ENCODE data around the gene RB1.
"Not testable (repeated sequence)": the region's sequence is repeated elsewhere in the genome, so short reads cannot be mapped to it uniquely, and the experiment has no call there.

RB1 gene

GRCh38 chr13:48449656-48450055 is 146.1 kb downstream of the RB1 start:
- no peak for DNase-seq (ENCODE audit: low spot score)

DNA sequence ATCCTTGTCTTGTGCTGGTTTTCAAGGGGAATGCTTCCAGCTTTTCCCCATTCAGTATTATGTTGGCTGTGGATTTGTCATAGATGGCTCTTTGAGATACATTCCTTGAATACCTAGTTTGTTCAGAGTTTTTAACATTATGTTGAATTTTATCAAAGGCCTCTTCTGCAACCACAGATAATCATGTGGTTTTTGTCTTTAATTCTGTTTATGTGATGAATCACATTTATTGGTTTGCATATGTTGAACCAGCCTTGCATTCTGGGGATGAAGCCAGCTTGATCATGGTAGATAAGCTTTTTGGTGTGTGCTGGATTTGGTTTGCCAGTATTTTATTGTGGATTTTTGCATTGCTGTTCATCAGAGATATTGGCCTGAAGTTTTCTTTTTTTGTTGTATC is 147.6 kb downstream of the RB1 start:
- not testable (repeated sequence) for DNase-seq (ENCODE audit: low spot score)

DNA sequence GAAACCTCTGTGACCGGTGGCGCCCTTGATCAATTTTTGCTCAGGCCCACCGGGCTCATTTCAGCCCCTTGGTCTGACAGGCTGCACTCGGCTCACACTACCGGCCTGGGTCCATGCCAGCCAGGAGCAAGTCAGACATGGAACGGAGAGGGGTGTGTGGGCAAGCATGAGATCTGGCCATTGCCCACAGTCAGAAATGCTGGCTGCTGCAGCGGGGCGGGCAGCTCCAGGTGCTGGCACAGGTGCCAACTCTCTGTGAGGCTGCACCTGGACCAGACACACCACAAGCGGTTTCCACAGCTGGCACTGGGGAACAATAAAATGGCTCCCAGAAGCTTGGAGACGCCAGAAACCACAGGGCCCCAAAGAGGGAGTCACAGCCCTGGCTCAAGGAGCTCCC is 153.0 kb downstream of the RB1 start:
- DNase-seq (ENCODE audit: low spot score), result no peak

DNA sequence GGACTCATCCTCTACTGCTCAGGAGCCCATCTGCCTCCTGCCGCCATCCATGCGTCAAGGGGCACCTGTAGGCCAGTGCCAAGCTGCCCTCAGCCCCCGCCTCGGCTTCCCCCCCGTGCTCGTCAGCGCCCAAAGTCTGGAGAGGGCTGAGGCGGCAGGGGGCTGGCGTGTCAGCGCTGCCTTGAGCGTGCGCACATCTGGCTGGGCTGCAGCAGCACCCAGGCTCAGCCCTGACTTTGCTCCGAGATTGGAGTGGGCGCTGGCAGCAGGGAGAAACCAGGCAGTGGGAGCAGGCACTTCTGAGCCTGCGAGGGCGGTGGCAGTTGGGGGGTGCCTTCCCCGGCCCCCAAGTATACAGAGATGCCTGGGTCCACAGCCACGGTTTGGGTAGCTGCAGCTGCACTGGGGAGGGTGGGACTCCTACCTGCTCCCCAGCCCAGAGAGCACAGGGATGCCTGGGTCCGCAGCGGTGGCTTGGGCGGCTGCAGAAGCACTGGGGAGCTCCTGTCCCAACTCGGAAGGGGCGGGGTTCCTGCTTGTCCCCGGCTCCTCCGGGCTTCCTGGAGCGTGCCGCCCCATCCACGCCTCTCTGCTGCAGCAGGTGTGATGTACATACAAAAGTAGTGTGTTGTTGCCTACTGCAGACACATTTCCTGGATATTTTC is 154.2 kb downstream of the RB1 start:
- DNase-seq (ENCODE audit: low spot score), result no peak

DNA sequence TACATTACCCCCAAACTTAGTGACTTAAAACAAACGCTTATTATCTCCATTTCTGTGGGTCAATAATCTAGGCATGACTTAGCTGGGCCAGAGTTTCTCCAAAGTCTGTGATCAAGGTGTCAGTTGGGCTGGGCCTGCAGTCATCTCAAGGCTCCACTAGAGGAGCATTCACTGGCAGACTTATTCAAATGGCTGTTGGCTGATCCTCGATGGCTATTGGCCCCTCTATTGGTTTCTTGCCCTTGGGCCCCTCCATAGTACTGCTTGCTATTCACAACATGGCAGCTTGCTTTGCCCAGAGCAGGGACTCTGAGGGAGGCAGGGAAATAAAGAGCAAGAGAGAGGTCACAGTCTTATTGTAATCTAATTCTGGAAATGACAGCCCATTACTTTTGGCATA is 171.7 kb downstream of the RB1 start:
- DNase-seq (ENCODE audit: low spot score), result no peak

GRCh38 chr13:48476215-48476614 is 172.7 kb downstream of the RB1 start:
- DNase-seq (ENCODE audit: low spot score), result no peak

- no peak for DNase-seq (ENCODE audit: low spot score)
These were observed 173.1 kb downstream of the RB1 start for GRCh38 chr13:48476686-48477085.

- no peak for DNase-seq (ENCODE audit: low spot score)
These were observed 173.8 kb downstream of the RB1 start for GRCh38 chr13:48477191-48477855.

DNA sequence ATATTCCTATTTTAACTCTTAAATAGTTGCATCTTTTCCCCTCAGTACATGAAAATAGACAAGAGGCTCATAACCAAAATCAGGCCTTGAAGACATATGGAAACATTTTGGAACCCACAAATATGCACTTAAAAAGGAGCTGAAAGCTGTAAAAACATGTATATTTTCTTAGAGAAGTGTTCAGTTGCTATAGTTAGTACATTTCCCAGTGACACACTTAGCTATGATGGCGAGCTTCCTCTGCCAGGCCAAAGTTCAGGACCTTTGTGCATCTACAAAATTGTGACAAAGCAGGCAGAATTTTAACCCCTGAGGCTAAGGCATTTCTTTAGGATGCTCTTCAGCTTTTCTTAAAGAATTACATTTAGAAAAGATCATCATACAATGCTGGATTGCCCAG is 174.8 kb downstream of the RB1 start:
- DNase-seq (ENCODE audit: low spot score), result no peak

DNA sequence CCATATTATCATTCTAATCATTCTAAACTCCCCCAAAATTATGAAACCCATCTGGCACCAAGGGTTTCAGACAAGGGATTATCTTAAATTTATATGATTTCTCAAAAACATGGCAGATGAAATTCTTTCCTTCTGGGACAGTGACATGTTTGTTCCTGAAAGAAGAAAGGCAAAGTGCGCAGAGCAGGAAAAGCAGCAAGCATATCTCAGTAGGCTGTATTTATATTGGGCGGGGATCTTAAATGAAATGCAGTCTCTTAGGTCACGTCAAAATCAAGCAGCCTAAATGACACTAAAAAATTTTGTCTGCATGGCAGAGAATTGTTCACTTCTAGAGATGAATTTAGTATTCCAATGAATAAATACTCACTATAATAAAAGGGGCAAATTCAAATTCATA is 180.0 kb downstream of the RB1 start:
- no peak for DNase-seq (ENCODE audit: low spot score)

DNA sequence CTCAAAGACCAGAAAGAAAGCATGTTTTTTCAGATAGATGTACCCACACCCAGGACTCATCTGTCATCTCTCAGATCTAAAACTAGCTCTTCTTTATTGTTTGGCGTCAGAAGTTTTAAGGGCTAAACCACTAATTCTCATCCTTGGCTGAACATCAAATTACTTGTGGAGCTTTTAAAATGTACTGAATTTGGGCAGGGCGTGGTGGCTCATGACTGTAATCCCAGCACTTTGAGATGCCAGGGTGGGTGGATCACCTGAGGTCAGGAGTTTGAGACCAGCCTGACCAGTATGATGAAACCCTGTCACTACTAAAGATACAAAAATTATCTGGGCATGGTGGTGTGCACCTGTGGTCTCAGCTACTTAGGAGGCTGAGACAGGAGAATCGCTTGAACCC is 181.9 kb downstream of the RB1 start:
- DNase-seq (ENCODE audit: low spot score), result no peak

- no peak for DNase-seq (ENCODE audit: low spot score)
These were observed 182.8 kb downstream of the RB1 start for GRCh38 chr13:48486362-48486761.

GRCh38 chr13:48486836-48487235 is 183.3 kb downstream of the RB1 start:
- no peak for DNase-seq (ENCODE audit: low spot score)

DNA sequence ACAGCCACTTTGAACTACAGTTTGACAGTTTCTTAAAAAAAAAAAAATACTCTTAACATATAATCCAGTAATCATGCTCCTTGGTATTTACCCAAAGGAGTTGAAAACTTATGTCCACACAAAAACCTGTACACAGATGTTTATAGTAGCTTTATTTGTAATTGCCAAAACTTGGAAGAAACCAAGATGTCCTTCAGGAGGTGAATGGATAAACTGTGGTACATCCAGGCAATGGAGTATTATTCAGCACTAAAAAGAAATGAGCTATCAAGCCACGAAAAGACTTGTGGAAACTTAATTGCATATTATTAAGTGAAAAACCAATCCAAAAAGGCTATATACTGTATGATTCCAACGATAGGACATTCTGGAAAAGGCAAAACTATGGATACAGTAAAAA is 184.4 kb downstream of the RB1 start:
- no peak for DNase-seq (ENCODE audit: low spot score)

- no peak for DNase-seq (ENCODE audit: low spot score)
These were observed 185.4 kb downstream of the RB1 start for GRCh38 chr13:48488995-48489394.

- no peak for DNase-seq (ENCODE audit: low spot score)
These were observed 186.1 kb downstream of the RB1 start for GRCh38 chr13:48489666-48490065.

DNA sequence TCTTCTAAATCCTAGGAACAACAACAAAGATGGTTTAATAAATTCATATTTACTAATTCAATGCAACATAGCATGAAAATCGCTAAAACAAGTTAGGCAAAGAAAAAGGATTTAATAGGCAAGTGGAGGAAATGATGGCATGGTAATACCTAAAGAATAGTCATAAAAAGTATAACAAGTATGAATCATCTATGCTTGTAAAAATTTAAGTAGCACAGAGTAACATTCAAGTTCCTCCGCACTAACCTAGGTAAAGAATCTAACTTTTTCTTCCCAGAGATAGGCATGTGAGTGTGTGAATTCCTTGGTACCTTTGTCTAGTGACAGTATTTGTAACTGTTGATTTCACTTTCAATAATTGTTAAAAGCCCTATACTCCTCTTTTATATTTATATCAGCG is 186.7 kb downstream of the RB1 start:
- no peak for DNase-seq (ENCODE audit: low spot score)

DNA sequence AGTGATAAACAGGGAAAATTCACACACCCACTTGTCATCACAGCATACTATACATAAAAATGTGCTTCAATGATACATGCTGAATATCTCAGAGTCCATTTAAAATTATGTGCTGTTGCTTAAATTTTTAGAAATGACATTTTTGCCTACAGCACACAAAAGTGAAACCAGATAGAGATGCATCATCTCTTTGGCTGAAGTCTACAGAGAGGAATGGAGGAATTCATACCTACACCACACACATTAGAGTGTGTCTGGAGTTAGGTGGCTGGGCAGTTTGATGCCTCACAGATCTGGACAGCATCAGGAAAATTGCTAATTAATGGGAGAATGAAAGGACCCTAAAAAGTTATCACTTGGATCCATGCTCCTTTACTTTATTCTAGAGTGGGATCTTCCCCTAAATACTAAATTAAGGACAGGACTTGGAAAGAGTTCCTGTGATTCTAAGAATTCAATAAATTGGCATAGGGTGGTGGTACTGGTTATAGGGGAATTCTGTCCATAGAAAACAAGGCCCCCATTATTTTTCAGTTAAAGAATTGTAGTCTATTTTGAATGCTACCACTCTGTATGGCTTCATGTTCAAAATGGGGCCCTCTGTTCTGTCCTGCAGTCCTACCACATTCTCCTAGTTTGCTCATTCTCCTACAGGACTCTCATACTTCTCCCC is 188.0 kb downstream of the RB1 start:
- DNase-seq (ENCODE audit: low spot score), result no peak

DNA sequence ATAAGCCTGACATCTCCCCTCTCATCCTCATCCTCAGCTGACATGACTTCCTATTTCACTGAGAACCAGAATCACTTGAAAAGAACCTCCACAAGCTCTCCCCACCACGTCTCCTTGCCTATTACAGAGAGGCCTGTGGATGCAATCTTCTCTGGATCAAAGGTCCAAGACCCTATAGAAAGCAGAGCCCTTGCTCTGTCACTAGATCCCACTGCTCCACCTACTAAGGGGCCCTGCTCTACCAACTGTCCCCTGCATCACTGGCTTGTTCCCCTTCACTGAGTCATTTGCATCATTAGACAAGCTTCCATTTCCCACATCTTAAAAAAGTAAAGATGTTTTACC is 188.5 kb downstream of the RB1 start:
- DNase-seq (ENCODE audit: low spot score), result no peak

DNA sequence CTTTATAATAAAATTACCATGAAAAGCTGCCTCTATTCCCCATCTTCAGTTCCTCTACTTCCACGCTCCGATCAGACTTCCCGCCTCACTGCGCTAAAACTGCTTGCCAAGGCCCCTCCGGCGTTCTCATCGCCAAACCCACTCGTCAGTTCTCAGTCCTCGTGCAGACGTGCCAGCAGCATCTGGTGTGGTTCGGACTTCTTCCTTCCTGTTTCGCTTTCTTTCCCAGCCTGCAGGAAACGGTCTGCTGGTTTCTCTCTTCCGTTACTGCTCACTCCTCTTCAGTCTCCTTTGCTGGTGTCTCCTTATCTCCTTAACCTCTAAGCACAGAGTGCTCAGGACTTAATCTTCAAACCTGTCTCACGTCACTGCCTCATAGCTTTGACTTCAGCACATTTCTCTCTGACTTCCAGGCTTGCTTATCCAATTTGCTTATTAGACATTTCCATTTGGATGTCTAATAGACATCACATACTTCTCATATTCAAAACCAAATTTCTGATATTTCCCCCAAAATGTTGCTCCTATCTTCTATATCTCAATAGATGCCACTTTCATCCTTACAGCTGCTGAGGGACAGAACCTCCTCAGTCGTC is 189.0 kb downstream of the RB1 start:
- DNase-seq (ENCODE audit: low spot score), result peak; percentile 85

GRCh38 chr13:48493066-48493765 is 189.7 kb downstream of the RB1 start:
- DNase-seq (ENCODE audit: low spot score), result no peak

DNA sequence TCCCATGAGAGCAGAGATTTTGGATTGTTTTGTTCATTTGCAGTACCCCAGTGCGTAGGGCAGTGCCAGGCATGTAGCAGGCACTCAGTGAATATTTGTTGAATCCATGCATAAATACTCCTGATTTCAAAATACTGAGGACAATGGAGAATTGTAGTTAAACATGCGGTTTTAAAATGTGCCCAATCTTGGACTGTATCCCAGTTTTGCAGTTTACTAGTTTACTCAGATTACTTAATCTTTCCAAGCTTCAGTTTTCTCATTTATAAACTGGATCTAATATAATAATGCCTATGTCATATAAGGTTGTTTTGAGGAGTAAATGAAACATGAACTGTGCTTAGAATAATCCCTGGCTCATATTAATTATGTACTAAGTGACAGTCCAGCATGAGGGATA is 190.3 kb downstream of the RB1 start:
- no peak for DNase-seq (ENCODE audit: low spot score)

DNA sequence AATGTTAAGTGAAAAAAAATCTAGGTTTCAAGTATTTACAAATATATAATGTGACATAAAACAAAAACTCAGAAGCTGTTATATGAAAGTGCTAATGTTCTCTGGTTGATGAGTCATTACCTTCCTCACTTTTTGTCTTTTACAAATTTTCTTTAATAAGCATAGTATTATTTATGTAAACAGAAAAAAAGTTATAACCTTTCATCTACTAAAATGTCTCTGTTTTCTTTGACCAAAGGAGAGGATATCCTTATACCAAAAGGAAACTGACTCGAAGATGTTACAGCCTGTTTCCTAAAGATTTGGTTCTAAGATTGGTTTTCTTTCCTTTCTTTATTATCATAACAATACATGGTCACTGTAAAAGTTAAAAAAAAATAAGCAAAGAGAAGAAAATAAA is 191.3 kb downstream of the RB1 start:
- no peak for DNase-seq (ENCODE audit: low spot score)

Data from Ammon's horn (tissue), 1 donor.